Erythroblast (primary cell): Measurements from ENCODE around the gene SLC46A2.

Source experiments
- GATA1 ChIP-seq: IDR thresholded peaks from 2 replicates; pipeline ENCODE4 v1.6.1; 2011; ENCODE audit warnings: low read depth, mild to moderate bottlenecking, control low read depth, low read length, moderate library complexity
- POLR2A ChIP-seq: IDR thresholded peaks from 2 replicates; pipeline ENCODE4 v1.6.1; 2011; ENCODE audit warnings: mild to moderate bottlenecking, low read length

DNA sequence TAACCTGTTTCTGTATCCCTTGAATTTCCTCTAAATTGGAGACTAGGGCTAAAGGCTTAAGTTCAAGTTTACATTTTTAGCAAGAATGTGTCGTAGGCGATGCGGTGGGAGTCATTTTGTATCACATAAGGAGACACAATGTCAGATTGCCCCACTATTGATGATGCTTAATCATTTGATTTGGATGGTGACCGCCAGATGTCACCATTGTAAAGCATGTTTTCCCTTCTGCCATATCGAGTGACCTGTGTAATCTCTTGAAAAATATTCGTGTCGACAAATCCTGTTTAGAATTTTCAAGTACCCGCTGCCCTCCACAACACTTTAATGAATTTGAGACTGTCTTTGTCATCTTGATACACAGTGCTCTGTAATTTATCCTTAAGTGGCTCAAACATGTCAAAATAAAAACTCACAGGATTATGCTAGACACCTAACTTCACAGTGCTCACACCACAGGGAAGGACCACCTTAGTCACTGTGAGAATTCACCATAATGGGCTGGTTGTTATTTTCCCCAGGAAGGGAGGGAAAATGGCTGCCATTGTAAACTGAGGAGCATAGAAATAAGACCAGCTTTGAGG, 34.5 kb upstream of the SLC46A2 start:
- TF ChIP-seq POLR2A = no peak
- TF ChIP-seq GATA1 = no peak
